KMS-11 (cell line): ENCODE results near the gene CNNM2.
A peak's percentile ranks its signal among the peaks of the same experiment; 100 is the strongest.

ENCODE experiments used
- H2AFZ ChIP-seq: fragments of 200-600 bp; sonication (generic); 2 replicates; pipeline ENCODE4 v1.6.1; 2016; ENCODE audit warnings: antibody characterized with exemption, mixed run types, low read depth
- H3K27ac ChIP-seq: fragments of 200-600 bp; sonication (generic); 2 replicates; pipeline ENCODE4 v1.6.1; 2016; ENCODE audit warnings: mild to moderate bottlenecking, mixed run types
- H3K27me3 ChIP-seq: fragments of 200-600 bp; sonication (generic); 2 replicates; pipeline ENCODE4 v1.6.1; 2017; ENCODE audit warnings: mild to moderate bottlenecking, low read depth, mixed run types, moderate library complexity; ENCODE audit not compliant: insufficient read depth
- H3K36me3 ChIP-seq: fragments of 200-600 bp; sonication (generic); 2 replicates; pipeline ENCODE4 v1.6.1; 2017; ENCODE audit warnings: mild to moderate bottlenecking, mixed run types; ENCODE audit not compliant: insufficient read depth
- H3K4me1 ChIP-seq: fragments of 200-600 bp; sonication (generic); 2 replicates; pipeline ENCODE4 v1.6.1; 2016; ENCODE audit warnings: mild to moderate bottlenecking, low read depth, mixed run types; ENCODE audit not compliant: poor library complexity, severe bottlenecking
- H3K4me2 ChIP-seq: fragments of 200-600 bp; sonication (generic); 2 replicates; pipeline ENCODE4 v1.7.0; 2016; ENCODE audit warnings: mild to moderate bottlenecking, mixed run types
- H3K4me3 ChIP-seq: fragments of 200-600 bp; sonication (generic); IDR thresholded peaks from 2 replicates; pipeline ENCODE4 v1.6.1; 2017; ENCODE audit warnings: low read depth, low read length, mixed read lengths; ENCODE audit not compliant: insufficient read depth
- H3K79me2 ChIP-seq: fragments of 200-600 bp; sonication (generic); 2 replicates; pipeline ENCODE4 v1.6.1; 2016; ENCODE audit warnings: low read depth, mixed run types; ENCODE audit not compliant: insufficient read depth
- H3K9ac ChIP-seq: fragments of 200-600 bp; sonication (generic); 2 replicates; pipeline ENCODE4 v1.6.1; 2016; ENCODE audit warnings: mild to moderate bottlenecking, mixed run types
- H4K20me1 ChIP-seq: fragments of 200-600 bp; sonication (generic); 2 replicates; pipeline ENCODE4 v1.6.1; 2016; ENCODE audit warnings: mild to moderate bottlenecking, mixed run types; ENCODE audit not compliant: insufficient read depth
- TF ChIP-seq, protein P1 (sequence below): fragments of 200-600 bp; sonication (generic); conservative IDR thresholded peaks from 2 replicates; pipeline ENCODE4 v1.6.1; 2017; ENCODE audit warnings: low read depth, mild to moderate bottlenecking, antibody characterized with exemption, low read length, moderate library complexity, mixed read lengths

Gene CNNM2

GRCh38 chr10:103055105-103055504 lies 137.0 kb downstream of the CNNM2 start:
- Histone ChIP-seq H2AFZ (no peak overlapping the region), H3K4me1 (peaks cover 16% of the 10 kb centered on the region), H3K36me3 (no peaks in the 10 kb centered on the region), H3K4me3 (no peak overlapping the region), H3K27me3 (no peaks in the 10 kb centered on the region), H3K9ac (no peak overlapping the region), H3K27ac (no peak overlapping the region), H3K79me2 (no peaks in the 10 kb centered on the region), H3K4me2 (peak overlapping the region; percentile 59; the same call in 1 of the 2 replicates), H4K20me1 (no peaks in the 10 kb centered on the region)
- TF ChIP-seq, protein P1, sequence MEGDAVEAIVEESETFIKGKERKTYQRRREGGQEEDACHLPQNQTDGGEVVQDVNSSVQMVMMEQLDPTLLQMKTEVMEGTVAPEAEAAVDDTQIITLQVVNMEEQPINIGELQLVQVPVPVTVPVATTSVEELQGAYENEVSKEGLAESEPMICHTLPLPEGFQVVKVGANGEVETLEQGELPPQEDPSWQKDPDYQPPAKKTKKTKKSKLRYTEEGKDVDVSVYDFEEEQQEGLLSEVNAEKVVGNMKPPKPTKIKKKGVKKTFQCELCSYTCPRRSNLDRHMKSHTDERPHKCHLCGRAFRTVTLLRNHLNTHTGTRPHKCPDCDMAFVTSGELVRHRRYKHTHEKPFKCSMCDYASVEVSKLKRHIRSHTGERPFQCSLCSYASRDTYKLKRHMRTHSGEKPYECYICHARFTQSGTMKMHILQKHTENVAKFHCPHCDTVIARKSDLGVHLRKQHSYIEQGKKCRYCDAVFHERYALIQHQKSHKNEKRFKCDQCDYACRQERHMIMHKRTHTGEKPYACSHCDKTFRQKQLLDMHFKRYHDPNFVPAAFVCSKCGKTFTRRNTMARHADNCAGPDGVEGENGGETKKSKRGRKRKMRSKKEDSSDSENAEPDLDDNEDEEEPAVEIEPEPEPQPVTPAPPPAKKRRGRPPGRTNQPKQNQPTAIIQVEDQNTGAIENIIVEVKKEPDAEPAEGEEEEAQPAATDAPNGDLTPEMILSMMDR, result no peak

DNA sequence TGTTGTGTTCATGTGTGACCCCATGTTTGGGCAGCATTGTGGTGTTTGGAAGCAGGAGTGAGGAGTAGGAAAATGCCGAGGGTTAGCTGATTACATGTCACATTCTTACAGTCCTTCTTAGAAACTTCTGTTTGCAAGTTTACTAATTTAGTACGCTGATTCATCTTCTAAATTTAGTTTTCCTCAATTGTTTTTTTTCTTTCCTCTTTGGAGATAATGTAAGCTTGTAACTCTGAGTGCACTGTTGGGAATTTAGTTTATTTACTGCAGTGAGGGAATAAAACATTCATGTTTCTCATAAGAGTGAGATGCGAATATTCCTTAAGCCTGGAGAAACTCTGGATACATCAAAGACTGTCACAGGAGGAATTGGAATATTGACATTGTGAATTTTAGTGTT lies 139.9 kb downstream of the CNNM2 start:
- H3K4me1 ChIP-seq, result peaks cover 16% of the 10 kb centered on the region
- no peak overlapping the region for H3K4me3 ChIP-seq
- no peaks in the 10 kb centered on the region for H4K20me1 ChIP-seq
- no peak overlapping the region for H3K9ac ChIP-seq
- no peak overlapping the region for H3K27ac ChIP-seq
- H3K79me2 ChIP-seq, result no peaks in the 10 kb centered on the region
- H2AFZ ChIP-seq, result no peak overlapping the region
- no peak overlapping the region for H3K4me2 ChIP-seq
- no peaks in the 10 kb centered on the region for H3K27me3 ChIP-seq
- TF ChIP-seq, protein P1, result no peak
- H3K36me3 ChIP-seq, result no peaks in the 10 kb centered on the region

DNA sequence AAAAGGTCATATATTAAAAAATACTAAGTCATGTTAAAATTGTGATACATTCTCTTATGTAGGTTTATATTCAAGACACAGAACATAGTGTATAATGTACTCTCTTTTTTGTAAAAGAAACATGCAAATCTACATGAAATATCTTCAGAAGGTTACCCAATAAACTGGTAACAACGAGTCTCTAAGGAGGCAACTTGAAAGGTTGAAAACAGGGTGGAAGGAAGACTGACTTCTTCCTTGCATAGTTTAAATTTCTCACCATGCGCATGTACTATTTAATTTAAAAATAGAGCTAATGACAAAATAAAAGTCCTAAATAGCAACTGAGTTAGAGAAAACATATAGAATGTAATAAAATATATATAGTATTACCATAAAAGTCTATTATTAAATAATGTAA lies 142.5 kb downstream of the CNNM2 start:
- H3K9ac ChIP-seq, result no peak overlapping the region
- no peaks in the 10 kb centered on the region for H3K36me3 ChIP-seq
- H3K4me3 ChIP-seq, result no peak overlapping the region
- H3K4me2 ChIP-seq, result no peak overlapping the region
- H2AFZ ChIP-seq, result no peak overlapping the region
- H3K79me2 ChIP-seq, result no peaks in the 10 kb centered on the region
- no peaks in the 10 kb centered on the region for H3K27me3 ChIP-seq
- H3K27ac ChIP-seq, result no peak overlapping the region
- TF ChIP-seq, protein P1, result no peak
- H4K20me1 ChIP-seq, result no peaks in the 10 kb centered on the region
- H3K4me1 ChIP-seq, result no peaks in the 10 kb centered on the region

- no peak overlapping the region for H2AFZ ChIP-seq
- H3K27ac ChIP-seq, result no peak overlapping the region
- no peak overlapping the region for H3K4me2 ChIP-seq
- no peaks in the 10 kb centered on the region for H3K36me3 ChIP-seq
- H4K20me1 ChIP-seq, result no peaks in the 10 kb centered on the region
- peaks cover 4% of the 10 kb centered on the region for H3K4me1 ChIP-seq
- H3K4me3 ChIP-seq, result no peak overlapping the region
- H3K27me3 ChIP-seq, result no peaks in the 10 kb centered on the region
- no peak overlapping the region for H3K9ac ChIP-seq
- TF ChIP-seq, protein P1, result no peak
- H3K79me2 ChIP-seq, result no peaks in the 10 kb centered on the region
Measured at GRCh38 chr10:103062854-103063590, 144.9 kb downstream of the CNNM2 start.
